ENCODE measurements around the gene RAB38. TPM values are rescaled to one million over a fixed set of nuclear protein-coding genes. Genes with fewer than 3 reads are reported as not detected.

Gene RAB38
- polyA plus RNA-seq, 1 donor: 12.1 TPM

GRCh38 chr11:88105526-88105925 is 69.7 kb downstream of the RAB38 start:
- Histone ChIP-seq H3K4me3 (ENCODE audit: low read length) (no peak overlapping the region), H3K4me1 (ENCODE audit: control insufficient read depth, insufficient read depth, low read length) (peaks cover 11% of the 10 kb centered on the region), H3K36me3 (ENCODE audit: control insufficient read depth, insufficient read depth, low read length) (no peaks in the 10 kb centered on the region), H3K27ac (ENCODE audit: low read length) (no peak overlapping the region), H3K27me3 (ENCODE audit: control insufficient read depth, insufficient read depth, low read length) (no peaks in the 10 kb centered on the region), H3K9me3 (ENCODE audit: control insufficient read depth, low read depth, low read length) (no peaks in the 10 kb centered on the region)
- peak in 1 of 2 donors; percentile 6 for DNase-seq
- no CpG with 5 or more reads among the region's 1 CpG for WGBS (ENCODE audit: insufficient coverage, low lambda C conversion rate)

GRCh38 chr11:88104408-88104807 is 70.8 kb downstream of the RAB38 start:
- no peaks in the 10 kb centered on the region for H3K36me3 ChIP-seq (ENCODE audit: control insufficient read depth, insufficient read depth, low read length)

GRCh38 chr11:88103337-88104206 is 71.7 kb downstream of the RAB38 start:
- no peaks in the 10 kb centered on the region for H3K36me3 ChIP-seq (ENCODE audit: control insufficient read depth, insufficient read depth, low read length)
- no peak overlapping the region for H3K4me3 ChIP-seq (ENCODE audit: low read length)
- peak overlapping the region; percentile 73 for H3K27ac ChIP-seq (ENCODE audit: low read length)
- H3K9me3 ChIP-seq (ENCODE audit: control insufficient read depth, low read depth, low read length): no peaks in the 10 kb centered on the region
- peak; percentile 7 to 56 for DNase-seq
- no peaks in the 10 kb centered on the region for H3K27me3 ChIP-seq (ENCODE audit: control insufficient read depth, insufficient read depth, low read length)
- H3K4me1 ChIP-seq (ENCODE audit: control insufficient read depth, insufficient read depth, low read length): peaks cover 11% of the 10 kb centered on the region
- WGBS (ENCODE audit: insufficient coverage, low lambda C conversion rate): 81% methylated on average over 4 of the region's 9 CpGs

More at GRCh38 chr11:88104408-88104807, 70.8 kb downstream of the RAB38 start:
- Histone ChIP-seq H3K27ac (ENCODE audit: low read length) (peak overlapping the region; percentile 73), H3K27me3 (ENCODE audit: control insufficient read depth, insufficient read depth, low read length) (no peaks in the 10 kb centered on the region), H3K9me3 (ENCODE audit: control insufficient read depth, low read depth, low read length) (no peaks in the 10 kb centered on the region), H3K4me3 (ENCODE audit: low read length) (no peak overlapping the region), H3K4me1 (ENCODE audit: control insufficient read depth, insufficient read depth, low read length) (peaks cover 11% of the 10 kb centered on the region)
- peak; percentile 21 to 60 for DNase-seq

- 78% methylated on average over 1 of the region's 3 CpGs for WGBS (ENCODE audit: insufficient coverage, low lambda C conversion rate)
Observed at GRCh38 chr11:88102598-88102934, 72.7 kb downstream of the RAB38 start.

GRCh38 chr11:88101881-88102597 is 73.2 kb downstream of the RAB38 start:
- Histone ChIP-seq H3K9me3 (ENCODE audit: control insufficient read depth, low read depth, low read length) (no peaks in the 10 kb centered on the region), H3K4me1 (ENCODE audit: control insufficient read depth, insufficient read depth, low read length) (peaks cover 11% of the 10 kb centered on the region), H3K4me3 (ENCODE audit: low read length) (no peak overlapping the region), H3K27ac (ENCODE audit: low read length) (no peak overlapping the region), H3K36me3 (ENCODE audit: control insufficient read depth, insufficient read depth, low read length) (no peaks in the 10 kb centered on the region), H3K27me3 (ENCODE audit: control insufficient read depth, insufficient read depth, low read length) (no peaks in the 10 kb centered on the region)
- DNase-seq: no peak
- 100% methylated on average over 1 of the region's 3 CpGs for WGBS (ENCODE audit: insufficient coverage, low lambda C conversion rate)

More at GRCh38 chr11:88102598-88102934, 72.7 kb downstream of the RAB38 start:
- Histone ChIP-seq H3K4me3 (ENCODE audit: low read length) (no peak overlapping the region), H3K36me3 (ENCODE audit: control insufficient read depth, insufficient read depth, low read length) (no peaks in the 10 kb centered on the region), H3K27me3 (ENCODE audit: control insufficient read depth, insufficient read depth, low read length) (no peaks in the 10 kb centered on the region), H3K9me3 (ENCODE audit: control insufficient read depth, low read depth, low read length) (no peaks in the 10 kb centered on the region), H3K4me1 (ENCODE audit: control insufficient read depth, insufficient read depth, low read length) (peaks cover 11% of the 10 kb centered on the region), H3K27ac (ENCODE audit: low read length) (no peak overlapping the region)
- peak in 1 of 2 donors; percentile 12 for DNase-seq

GRCh38 chr11:88100151-88100550 is 75.1 kb downstream of the RAB38 start:
- Histone ChIP-seq H3K4me1 (ENCODE audit: control insufficient read depth, insufficient read depth, low read length) (peaks cover 11% of the 10 kb centered on the region), H3K36me3 (ENCODE audit: control insufficient read depth, insufficient read depth, low read length) (no peaks in the 10 kb centered on the region), H3K27ac (ENCODE audit: low read length) (no peak overlapping the region), H3K27me3 (ENCODE audit: control insufficient read depth, insufficient read depth, low read length) (no peaks in the 10 kb centered on the region), H3K4me3 (ENCODE audit: low read length) (no peak overlapping the region), H3K9me3 (ENCODE audit: control insufficient read depth, low read depth, low read length) (no peaks in the 10 kb centered on the region)
- no peak for DNase-seq
- WGBS (ENCODE audit: insufficient coverage, low lambda C conversion rate): 27% methylated on average over 2 of the region's 6 CpGs

GRCh38 chr11:88098289-88098688 is 77.0 kb downstream of the RAB38 start:
- H3K27me3 ChIP-seq (ENCODE audit: control insufficient read depth, insufficient read depth, low read length): no peaks in the 10 kb centered on the region

GRCh38 chr11:88089134-88089533 is 86.1 kb downstream of the RAB38 start:
- Histone ChIP-seq H3K9me3 (ENCODE audit: control insufficient read depth, low read depth, low read length) (peaks cover 3% of the 10 kb centered on the region), H3K4me3 (ENCODE audit: low read length) (no peak overlapping the region), H3K4me1 (ENCODE audit: control insufficient read depth, insufficient read depth, low read length) (no peaks in the 10 kb centered on the region), H3K27me3 (ENCODE audit: control insufficient read depth, insufficient read depth, low read length) (no peaks in the 10 kb centered on the region), H3K27ac (ENCODE audit: low read length) (no peak overlapping the region), H3K36me3 (ENCODE audit: control insufficient read depth, insufficient read depth, low read length) (no peaks in the 10 kb centered on the region)
- no CpG with 5 or more reads among the region's 1 CpG for WGBS (ENCODE audit: insufficient coverage, low lambda C conversion rate)
- DNase-seq: no peak

More at GRCh38 chr11:88098289-88098688, 77.0 kb downstream of the RAB38 start:
- DNase-seq: peak in 1 of 2 donors; percentile 10
- Histone ChIP-seq H3K9me3 (ENCODE audit: control insufficient read depth, low read depth, low read length) (no peaks in the 10 kb centered on the region), H3K4me3 (ENCODE audit: low read length) (no peak overlapping the region), H3K27ac (ENCODE audit: low read length) (no peak overlapping the region), H3K4me1 (ENCODE audit: control insufficient read depth, insufficient read depth, low read length) (peaks cover 2% of the 10 kb centered on the region), H3K36me3 (ENCODE audit: control insufficient read depth, insufficient read depth, low read length) (no peaks in the 10 kb centered on the region)

- Histone ChIP-seq H3K27ac (ENCODE audit: low read length) (no peak overlapping the region), H3K27me3 (ENCODE audit: control insufficient read depth, insufficient read depth, low read length) (no peaks in the 10 kb centered on the region), H3K4me1 (ENCODE audit: control insufficient read depth, insufficient read depth, low read length) (no peaks in the 10 kb centered on the region), H3K4me3 (ENCODE audit: low read length) (no peak overlapping the region), H3K36me3 (ENCODE audit: control insufficient read depth, insufficient read depth, low read length) (no peaks in the 10 kb centered on the region), H3K9me3 (ENCODE audit: control insufficient read depth, low read depth, low read length) (peaks cover 3% of the 10 kb centered on the region)
- no CpG with 5 or more reads among the region's 3 CpGs for WGBS (ENCODE audit: insufficient coverage, low lambda C conversion rate)
- no peak for DNase-seq
Observed at GRCh38 chr11:88087337-88087736, 87.9 kb downstream of the RAB38 start.

GRCh38 chr11:88086297-88086696 is 88.9 kb downstream of the RAB38 start:
- Histone ChIP-seq H3K4me3 (ENCODE audit: low read length) (no peak overlapping the region), H3K36me3 (ENCODE audit: control insufficient read depth, insufficient read depth, low read length) (no peaks in the 10 kb centered on the region), H3K4me1 (ENCODE audit: control insufficient read depth, insufficient read depth, low read length) (no peaks in the 10 kb centered on the region), H3K9me3 (ENCODE audit: control insufficient read depth, low read depth, low read length) (no peaks in the 10 kb centered on the region), H3K27me3 (ENCODE audit: control insufficient read depth, insufficient read depth, low read length) (no peaks in the 10 kb centered on the region), H3K27ac (ENCODE audit: low read length) (no peak overlapping the region)
- DNase-seq: no peak
- WGBS (ENCODE audit: insufficient coverage, low lambda C conversion rate): no CpG with 5 or more reads among the region's 2 CpGs
